Measurements from ENCODE around the gene WNT6. TPM values are rescaled to one million over a fixed set of nuclear protein-coding genes. Genes with fewer than 3 reads are reported as not detected.
A peak's percentile ranks its signal among the peaks of the same experiment; 100 is the strongest.

Gene WNT6
- total RNA-seq, 1 donor from 2014 or later = 0.90 TPM

DNA sequence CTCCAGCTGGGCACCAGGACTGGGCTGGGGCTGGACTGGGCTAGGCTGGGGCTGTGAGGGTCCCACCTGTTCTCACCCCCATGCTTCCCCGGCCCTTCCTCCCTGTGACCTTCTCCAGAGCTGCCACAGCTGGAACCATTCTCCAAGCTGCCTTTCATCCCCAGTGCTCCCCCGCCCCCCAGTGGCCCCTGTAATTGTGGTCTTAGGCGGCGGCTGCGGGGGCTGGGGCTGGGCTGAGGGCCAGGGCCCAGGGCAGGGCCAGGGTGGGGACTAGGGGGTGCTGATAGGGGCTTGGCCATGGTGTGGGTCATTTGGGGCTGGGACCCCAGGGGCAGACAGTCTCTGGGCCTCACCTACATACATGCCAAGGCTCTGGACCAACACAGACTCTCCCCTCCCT is 18.3 kb downstream of the WNT6 start:
- no peak for DNase-seq (ENCODE audit: low spot score)

DNA sequence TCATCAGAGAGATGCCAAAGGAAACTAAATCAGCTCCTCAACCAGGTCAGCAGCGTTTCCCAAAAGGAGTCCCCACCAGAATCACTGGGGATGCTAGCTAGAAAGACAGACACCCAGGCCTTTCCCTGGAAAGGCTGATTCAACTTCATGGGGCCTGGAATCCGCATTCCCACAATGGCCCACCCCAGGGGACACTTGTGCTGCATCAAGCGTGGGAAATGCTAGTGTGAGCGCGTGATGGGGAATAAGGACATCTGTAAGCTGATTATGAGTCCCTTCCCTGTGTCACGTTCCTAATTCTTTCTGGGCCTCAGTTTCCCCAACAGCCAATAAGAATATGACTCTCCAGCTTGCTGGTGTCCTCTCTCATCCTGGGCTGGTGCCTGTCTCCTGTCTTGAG is 18.9 kb downstream of the WNT6 start:
- no peak for DNase-seq (ENCODE audit: low spot score)

DNA sequence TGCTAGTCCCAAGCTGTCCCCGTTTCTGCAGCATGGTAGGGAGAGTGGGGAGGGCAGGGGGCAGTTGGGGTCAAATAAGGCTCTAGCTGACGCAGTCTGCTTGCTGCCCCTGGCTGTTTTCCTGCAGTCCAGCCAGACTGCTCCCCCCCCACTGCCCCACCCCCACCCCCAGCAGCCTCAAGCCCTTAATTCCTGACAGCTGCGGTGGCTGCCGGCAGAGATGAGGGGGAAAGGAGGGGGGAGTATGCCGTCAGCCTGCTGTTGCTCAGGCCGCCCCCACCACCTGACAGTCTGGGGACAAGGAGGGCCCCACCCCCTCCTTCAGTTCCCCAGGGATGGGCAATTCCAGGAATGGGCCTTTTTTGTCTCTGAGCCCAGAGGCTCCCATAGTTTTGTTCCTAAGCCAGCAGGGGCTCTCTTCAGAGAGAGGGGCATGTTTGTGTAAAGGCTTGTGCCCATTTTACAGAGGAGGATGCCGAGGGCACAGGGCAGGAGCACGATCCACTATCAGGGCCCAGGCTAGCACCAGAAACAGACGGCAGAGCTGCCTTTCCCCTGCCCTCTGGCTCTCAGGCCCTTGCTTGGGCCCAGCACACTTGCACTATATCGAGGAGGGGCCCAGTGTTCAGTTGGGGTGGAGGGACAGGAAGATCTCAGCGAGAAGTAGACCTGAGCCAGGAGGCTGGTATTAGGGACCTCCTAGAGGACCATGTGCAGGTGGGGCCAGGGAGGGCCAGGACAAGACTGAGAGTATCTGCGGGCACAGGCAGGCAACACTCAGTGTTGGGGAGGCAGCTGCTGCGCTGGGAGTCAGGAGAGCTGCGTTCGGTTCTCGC is 19.5 kb downstream of the WNT6 start:
- DNase-seq (ENCODE audit: low spot score) = no peak

DNA sequence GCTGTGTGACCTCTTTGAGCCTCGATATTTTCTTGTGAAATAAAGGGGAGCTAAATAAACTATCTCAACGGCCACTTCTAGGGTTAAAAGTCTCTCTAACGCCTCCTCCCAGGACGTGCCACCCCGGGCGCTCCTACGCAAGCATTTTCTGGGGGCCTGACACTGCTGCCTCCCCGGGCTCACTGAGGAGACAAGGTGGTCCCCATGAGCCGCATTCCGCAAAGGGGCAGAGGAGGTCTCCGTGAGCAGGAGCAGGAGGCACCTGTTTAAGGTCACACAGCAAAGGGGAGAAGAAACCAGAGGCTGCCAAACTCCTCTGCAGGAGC is 20.1 kb downstream of the WNT6 start:
- DNase-seq (ENCODE audit: low spot score) = no peak

DNA sequence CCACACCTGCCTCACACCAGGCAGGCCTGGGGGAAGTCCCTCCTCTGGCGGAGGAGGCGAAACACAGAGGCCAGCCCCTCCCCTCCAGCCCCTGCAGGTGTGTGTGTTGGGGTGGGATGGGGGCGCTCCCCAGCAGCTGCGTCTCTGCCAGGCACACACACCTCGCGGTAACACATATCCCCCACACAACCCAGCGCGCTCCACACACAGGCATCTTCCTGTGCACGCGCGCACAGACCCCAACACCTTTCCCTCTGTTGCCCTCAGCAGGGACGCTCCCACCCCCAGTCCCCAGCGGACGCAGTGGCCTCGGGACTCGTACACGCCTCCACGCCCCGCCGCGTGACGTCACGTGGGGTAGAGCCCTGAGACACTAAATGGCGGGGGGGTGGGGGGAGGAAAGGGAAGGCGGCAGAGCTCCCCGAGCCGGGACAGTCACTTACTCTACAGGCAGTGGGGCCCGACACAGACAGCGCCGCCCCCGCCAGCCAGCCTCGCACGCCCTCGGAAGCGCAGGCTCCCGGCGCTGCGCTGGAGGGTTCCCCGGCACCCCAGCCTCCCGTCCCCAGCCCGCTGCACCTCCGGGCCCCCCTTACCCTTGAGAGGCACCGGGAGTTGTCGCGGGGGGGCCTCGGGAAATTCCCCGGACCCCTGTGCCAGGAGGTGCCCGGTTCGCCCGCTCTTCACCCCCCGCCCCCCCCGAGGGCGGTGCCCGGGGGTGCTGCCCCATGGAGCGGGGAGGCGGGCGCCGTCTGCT is 20.7 kb downstream of the WNT6 start, which contains the start of gene WNT10A:
WNT10A (plus strand) TSS at position 751 of the 757 bp plus-strand sequence. CDS start 144 bp downstream, outside the sequence.
- no peak for DNase-seq (ENCODE audit: low spot score)

DNA sequence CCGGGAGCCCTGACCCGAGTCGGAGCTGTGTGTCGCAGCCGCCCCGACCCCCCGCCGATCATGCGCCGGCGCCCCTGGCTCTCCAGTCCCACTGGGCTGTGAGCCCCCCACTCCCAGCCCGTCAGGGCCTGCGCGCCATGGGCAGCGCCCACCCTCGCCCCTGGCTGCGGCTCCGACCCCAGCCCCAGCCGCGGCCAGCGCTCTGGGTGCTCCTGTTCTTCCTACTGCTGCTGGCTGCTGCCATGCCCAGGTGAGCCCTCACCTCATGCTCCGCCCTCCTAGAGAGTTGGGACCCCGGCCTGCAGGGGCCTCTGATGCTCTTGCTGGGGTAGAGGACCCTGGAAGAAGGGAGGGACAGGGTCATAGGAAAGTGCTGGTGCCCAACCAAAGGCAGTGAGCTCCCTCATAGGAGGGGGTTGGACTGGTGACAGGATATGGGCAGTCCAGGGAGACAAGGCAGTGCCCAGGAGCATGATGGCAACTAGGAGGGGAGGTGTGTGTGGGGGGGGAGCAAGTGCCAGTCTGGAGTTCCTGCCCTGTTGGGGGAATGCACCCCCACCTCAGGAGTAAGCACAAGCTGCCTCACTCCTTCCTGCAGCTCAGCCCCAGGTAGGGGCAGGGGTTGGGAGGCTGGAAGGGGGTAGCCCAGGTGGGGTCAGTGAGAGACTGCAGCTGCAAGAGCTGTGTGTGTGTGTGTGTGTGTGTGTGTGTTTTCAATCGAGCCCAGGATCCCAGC is 21.4 kb downstream of the WNT6 start:
- no peak for DNase-seq (ENCODE audit: low spot score)

DNA sequence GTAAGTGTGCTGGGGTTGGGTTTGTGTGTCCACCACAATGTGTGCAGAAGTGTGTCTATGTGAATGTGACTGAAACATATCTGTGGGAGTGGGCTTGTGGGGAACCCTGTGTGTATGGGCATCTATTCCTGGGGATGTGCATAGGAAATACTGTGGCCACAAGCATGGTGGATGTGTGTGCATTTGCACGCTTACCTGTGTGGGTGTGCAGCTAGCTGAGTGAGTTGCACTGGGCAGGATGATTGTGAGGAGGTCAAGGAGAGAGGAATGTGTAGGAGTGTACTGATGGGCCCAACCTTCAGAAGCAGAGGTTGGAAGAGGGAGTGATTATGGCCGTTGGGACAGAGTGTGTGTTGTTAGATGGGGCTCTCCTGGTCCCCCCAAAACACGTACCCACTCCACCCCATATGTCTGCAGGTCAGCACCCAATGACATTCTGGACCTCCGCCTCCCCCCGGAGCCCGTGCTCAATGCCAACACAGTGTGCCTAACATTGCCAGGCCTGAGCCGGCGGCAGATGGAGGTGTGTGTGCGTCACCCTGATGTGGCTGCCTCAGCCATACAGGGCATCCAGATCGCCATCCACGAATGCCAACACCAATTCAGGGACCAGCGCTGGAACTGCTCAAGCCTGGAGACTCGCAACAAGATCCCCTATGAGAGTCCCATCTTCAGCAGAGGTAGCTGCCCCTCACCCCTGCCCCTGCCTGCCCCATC is 22.3 kb downstream of the WNT6 start:
- DNase-seq (ENCODE audit: low spot score) = no peak

DNA sequence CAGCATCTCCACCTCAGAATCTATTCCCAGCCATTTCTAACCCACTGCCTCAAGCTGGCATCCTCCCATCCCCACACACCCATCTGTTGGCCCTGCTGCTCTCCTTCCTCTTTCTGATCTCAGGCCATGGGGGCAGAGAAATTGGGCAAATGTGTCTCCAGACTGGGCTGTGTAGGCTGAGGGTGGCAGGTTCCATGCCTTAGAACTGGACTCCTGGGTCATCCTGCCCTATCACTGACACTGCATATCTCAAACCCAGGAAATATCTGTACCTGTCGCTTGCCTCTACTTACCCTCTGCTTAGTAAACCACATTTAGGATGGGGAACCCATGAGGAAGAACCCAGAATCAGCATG is 22.8 kb downstream of the WNT6 start:
- no peak for DNase-seq (ENCODE audit: low spot score)

DNA sequence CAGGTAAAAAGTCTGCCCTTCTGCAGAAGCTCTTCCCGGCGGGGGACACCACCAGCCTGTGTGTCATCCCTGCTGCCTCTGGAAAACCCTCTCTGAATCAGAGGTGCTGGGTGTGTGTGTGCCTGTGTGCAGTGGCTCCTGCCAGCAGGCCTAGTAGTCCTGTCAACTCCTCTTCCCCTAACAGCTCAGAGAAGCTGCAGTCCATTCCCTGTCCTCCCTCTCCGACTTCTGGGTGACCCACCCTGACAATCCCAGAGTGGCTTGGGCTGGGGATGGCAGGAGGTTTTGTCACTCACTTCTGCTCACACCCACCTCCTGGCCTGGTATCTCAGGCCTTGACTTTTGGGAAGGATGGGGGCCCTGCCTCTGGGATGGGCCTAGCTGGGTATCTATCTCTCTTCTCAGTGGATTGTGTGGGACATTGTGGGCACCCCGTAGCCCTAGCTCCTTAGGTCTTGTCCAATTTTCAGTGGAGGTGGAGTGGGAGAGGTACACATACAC is 23.3 kb downstream of the WNT6 start:
- DNase-seq (ENCODE audit: low spot score) = no peak

DNA sequence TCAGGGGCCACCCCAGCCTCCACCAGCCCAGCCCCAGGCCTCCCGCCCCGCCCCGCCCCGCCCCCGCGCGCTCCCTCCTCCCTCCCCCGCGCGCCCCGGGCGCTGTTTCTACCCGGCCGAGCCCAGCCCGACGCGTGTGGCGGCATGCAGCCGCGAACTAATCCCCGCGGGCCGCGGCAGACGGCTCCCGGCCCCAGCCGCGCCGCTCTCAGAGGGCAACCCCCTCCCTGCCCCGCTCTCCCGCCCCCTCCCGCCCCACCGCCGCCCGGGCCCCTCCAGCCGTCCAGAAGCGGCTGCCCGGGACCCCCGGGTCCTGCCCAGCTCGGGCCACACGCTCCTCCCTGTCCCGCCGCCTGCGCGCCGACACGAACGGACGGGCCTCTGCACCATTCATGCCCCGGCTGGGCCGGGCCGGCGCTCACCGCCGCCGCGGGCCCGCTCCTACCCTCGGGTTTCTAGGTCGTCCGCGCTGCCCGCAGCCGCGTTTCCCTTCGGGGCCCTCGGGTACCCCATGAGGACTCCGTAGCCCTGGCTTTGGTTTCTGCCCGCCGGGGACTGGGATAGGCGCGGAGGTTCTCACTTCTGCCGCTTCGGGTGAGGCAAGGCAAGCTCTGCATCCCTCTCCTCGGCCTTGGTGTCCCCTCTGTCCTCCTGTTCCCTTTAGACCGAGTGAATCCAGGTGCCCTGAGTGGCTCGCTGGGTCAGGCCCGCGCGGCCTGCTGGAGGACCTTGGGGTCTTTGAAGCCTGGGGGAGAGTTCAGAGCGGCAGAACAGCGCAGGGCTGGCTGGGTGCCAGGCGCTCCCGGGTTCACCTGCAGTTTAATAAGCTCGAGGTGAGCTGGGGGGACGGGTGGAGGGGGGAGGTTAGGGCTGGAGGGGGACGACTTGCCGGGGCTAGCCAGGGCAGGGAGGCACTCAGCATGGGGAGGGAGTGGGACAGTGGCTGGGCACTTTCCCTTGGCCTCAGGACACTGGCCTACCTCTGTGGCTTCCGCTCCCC is 24.2 kb downstream of the WNT6 start:
- DNase-seq (ENCODE audit: low spot score) = no peak

DNA sequence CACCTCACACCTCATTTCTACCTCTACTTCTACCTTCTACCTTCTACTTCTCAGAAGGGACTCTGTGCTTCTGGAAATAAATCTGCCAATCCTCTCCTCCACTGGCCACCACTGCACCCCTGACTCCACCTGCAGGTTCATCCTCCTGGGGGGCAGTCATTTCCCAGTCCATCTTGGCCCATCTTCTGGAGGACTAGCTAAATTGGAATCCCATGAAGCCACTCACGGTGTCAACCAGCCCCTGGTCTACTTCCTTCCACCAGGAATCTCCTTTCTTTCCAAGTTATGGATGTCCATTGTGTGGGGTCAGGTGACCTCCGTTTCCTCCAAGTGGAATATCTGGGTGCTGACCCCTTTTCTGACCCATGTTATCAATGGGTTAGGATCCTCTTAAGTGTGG is 24.9 kb downstream of the WNT6 start:
- no peak for DNase-seq (ENCODE audit: low spot score)

DNA sequence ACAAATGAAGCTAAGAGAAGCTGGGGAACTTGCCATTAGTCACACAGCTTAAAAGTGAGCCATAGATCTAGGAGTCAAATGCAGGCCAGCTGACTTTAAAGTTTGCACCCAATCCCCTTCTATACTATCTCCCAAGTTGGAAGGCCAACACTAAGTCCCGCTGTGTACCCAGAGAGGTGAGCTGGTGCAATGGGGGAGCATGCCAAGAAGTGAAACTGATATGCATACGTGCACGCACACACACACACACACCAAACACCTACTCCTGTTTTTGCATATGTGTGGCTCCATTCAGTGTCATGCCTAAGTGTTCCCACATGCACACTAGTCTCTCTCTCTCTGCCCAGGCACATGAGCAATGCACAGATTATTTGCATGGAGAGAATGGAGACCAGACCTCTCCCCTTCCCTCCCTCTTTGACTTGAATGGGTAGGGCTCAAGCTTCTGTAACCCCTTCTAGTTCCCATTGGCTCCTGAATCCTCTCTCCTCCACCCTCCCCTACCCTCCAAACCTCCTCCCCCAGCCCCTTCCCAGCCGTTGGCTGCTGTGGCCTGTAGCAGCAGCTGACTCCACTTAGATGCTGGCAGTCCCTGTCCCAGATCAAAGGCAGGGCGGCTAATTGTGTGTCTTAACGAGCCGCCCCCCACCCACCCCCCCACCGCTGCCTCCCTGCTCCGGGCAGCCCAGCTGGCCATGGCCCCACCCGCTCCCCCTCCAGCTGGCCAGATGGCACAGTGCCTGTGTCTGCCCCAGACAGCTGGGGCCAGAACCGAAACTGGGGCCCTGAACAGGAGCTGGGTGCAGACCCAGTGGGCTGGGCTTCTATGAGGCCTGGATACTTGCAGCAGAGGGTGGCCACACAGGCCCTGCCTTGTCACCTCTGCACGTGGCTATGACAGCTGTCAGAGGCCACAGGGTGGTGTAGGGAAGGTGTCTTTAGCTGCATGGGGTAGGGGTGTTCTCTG is 26.7 kb downstream of the WNT6 start:
- DNase-seq (ENCODE audit: low spot score) = no peak

DNA sequence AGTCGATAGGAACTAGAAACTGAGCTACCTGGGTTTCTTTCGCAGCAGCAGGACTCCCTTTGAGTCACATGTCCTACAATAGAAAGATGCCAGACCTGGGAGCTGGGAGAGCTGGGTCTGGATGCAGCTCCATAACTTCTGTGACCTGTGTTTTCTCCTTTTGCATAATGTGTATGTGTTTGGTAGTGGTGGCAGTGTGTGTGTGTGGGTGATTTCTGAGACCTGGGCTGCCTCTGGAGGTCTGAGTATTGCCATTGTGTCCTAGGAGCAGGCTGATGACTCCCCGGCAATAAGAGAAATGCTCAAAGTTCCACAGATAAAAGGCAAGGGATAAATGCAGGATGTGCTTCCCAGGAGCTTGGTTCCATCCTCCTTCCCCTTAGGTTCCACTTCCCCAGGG is 27.5 kb downstream of the WNT6 start:
- DNase-seq (ENCODE audit: low spot score) = no peak

DNA sequence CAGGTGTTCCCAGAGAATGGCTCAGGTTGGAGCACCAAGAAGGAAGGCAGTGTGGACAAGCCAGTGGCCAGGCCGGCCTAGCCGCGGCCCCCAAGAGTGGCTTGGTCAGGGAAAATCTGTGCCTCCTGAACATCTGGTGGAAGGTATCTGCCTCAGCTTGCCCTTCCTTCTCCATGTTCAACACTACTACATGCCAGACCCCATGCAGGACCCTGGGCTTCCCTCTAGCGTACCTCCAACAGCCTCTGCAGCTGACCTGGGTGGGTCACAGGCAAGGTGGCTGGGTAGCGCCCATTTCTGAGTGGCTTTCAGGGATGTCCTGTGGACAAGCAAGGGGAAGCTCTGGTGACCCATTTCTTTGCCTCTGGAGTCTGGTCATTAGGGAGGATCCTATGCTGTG is 28.7 kb downstream of the WNT6 start:
- no peak for DNase-seq (ENCODE audit: low spot score)

DNA sequence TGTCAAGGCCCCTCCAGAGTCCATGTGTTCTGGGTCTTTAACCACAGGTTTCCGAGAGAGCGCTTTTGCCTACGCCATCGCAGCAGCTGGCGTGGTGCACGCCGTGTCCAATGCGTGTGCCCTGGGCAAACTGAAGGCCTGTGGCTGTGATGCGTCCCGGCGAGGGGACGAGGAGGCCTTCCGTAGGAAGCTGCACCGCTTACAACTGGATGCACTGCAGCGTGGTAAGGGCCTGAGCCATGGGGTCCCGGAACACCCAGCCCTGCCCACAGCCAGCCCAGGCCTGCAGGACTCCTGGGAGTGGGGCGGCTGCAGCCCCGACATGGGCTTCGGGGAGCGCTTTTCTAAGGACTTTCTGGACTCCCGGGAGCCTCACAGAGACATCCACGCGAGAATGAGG is 30.3 kb downstream of the WNT6 start:
- DNase-seq (ENCODE audit: low spot score) = peak; percentile 60

DNA sequence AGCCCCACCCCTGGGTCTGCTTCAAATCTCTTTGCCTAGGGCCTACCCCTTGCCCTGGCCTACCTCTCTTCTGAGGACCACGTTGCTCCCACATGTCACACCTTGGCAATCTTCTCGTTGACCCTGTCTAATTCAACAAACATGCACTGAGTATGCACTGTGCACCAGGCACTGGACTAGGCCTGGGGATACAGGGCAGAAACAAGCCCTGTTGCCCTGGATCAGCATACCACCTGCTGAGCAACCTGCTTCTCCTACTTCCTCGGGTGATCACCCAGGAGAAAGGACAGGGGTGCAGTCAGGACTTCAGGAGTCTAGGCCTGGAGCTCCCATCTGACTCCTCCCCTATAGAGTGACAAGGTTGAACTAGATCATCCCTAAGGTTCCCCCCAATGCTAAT is 30.8 kb downstream of the WNT6 start:
- DNase-seq (ENCODE audit: low spot score) = peak; percentile 75

DNA sequence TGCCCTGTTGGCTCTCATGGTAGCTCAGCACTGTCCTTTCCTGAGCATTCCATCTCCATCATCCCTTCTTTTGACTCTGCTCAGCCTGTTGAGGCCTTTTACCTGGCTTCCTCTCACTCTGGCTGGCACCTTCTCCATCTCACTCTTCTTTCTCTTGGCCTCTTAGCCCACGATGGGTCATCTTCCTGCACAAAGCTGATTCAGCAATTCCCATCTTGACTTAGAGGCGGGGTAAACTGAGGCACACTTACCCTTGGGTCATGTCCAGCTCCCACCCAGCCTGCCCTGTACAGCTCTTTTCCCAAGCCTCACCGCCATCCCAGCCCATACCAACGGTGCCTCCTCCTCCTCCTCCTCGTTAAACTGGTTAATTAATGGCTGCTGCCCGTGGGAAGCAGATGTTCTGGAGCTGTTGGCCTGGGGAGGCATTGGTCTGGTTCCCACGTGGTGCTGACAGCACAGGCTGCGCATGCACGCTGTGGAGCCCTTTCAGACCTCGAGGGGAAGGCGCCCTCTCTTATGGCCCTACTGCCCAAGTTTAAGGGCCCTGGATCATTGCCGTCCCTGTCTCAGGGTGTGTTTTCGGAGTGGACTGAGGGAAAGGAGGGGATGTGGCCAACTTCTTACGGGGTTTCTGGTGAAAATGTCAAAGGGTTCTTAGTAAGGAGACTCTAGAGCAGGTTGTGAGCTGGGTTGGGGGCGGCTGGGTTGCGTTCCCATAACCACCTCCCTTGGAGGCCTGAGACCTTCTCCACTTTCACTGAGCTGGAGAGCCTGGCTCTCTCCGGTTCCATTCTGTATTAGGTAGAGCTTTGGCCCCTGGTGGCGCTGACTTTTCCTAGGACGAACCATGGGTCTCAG is 31.9 kb downstream of the WNT6 start:
- peak; percentile 76 for DNase-seq (ENCODE audit: low spot score)
